Measurements from ENCODE around the gene ZNF705A.
A peak's percentile ranks its signal among the peaks of the same experiment; 100 is the strongest.
"Not testable (repeated sequence)": the region's sequence is repeated elsewhere in the genome, so short reads cannot be mapped to it uniquely, and the experiment has no call there.

ZNF705A gene

DNA sequence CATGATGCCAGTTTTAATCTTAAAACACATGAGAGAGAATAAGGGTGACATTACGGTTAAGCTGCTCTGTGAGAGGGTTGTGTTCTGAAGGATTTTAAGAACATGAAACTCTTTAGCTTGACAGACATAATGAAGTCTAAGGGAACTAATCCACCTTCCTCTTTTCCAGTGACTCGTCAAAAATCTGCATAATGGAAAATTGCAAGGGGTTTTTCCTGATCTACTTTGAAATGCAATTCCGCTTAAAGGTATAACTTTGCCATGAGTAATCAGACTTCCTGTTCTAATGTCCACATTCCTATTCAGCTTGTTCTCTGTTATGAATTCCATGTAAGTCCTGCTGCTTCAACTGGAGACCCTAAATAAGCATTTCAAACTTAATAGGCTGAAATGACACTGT is at the start of gene ZNF705A:
ZNF705A (plus strand) TSS at position 171 of the 400 bp plus-strand sequence. CDS start 15,611 bp downstream, outside the sequence.
- DNase-seq, result no peak

DNA sequence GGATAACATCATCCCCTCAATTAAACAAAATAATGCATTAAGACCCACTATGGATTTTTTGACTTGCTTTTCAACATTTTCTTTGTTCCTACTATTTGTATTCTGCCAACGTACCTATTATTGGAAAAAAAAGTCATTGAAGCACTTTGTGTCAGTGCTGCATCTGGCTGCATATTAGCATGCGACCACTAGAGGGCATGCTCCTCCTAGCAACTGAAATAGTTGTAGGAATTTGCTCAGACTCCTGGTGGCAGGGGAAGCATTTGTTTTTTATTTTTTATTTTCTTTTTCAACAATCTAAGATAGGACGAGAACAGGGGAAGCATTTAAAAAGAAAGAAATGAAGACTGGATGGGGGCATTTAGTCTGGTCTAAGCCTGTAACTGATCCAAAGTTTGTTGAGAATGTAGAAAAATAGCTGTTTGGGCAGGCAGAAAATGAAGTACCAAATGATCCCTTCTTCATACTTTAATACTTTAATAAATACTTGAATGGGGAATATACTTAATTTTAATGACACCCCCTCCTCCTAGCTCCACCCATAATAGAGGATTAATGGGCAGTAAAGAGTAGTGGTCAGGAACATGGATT is 47.9 kb upstream of the ZNF705A start:
- DNase-seq, result peak; percentile 33

DNA sequence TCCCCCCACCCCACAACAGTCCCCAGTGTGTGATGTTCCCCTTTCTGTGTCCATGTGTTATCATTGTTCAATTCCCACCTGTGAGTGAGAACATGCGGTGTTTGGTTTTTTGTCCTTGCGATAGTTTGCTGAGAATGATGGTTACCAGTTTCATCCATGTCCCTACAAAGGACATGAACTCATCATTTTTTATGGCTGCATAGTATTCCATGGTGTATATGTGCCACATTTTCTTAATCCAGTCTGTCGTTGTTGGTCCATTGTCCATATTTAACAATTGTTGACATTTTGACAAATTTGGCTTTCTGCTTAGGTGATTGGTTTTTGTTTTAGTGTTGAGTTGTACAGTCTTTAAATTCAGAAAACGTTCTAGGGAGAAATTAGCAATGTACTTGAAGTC is 43.7 kb upstream of the ZNF705A start:
- DNase-seq, result not testable (repeated sequence)

DNA sequence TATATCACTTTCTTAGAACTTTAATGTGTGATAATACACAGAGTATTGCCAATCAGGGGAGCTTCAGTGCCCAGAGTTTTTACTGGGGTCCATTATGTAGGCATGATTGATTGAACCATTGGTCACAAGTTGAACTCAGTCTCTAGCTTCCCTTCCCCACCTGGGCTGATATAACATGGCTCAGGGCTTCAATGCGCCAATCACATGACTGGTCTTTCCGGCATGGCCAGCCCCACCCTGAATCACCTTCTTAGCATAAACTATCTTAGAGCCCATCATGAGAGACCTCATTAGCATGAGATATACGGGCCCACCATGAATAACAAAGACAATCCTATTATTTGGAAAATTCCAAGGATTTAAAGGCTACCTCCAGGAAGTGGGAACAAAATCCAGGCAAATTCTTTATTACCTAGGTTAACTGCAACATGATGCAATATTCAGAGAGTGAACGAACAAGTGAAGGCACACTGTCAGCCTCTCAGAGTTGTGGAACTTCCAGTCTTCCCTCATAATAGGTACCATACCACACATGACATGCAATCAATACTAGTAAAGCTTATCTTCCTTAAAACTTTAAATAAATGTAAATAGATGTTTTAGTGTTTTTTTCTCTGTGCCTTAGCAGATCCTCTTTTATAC is 36.6 kb upstream of the ZNF705A start:
- DNase-seq, result no peak

DNA sequence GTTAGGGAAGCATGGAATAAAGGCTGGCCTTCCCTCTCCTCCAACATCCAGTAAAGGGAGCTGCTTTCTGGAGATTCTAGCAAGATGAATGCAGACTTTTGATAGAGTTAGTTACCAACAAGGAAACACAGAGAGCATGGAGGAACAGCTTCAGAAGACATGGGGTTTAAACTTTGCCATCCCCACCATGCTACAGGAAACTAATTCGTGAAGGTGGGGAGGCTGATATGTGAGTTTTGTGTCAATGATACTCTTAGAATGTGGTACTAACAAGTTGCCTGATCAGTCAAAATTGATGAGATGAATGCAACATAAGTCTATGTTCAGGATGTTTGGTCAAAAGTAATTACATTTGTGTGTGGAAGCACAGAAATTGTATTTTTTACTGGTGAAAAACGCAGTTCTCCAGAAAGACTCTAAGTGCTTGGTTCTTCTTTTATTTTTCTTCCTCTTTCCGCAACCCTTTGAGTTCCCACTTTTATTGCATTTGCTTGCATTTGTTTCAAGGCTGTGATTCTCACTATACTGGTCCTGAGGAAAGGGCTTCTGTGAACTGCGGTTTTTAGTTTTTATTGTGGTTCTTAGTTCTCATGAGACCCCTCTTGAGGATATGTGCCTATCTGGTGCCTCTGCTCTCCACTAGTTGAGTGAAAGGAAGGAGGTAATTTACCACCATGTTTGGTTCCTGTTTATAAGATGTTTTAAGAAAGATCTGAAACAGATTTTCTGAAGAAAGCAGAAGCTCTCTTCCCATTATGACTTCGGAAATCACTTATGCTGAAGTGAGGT is 33.5 kb upstream of the ZNF705A start, which contains the start of gene CLEC4A:
CLEC4A (plus strand) TSS at position 494 of the 789 bp plus-strand sequence; CDS start at position 756, 262 bp downstream.
- no peak for DNase-seq

DNA sequence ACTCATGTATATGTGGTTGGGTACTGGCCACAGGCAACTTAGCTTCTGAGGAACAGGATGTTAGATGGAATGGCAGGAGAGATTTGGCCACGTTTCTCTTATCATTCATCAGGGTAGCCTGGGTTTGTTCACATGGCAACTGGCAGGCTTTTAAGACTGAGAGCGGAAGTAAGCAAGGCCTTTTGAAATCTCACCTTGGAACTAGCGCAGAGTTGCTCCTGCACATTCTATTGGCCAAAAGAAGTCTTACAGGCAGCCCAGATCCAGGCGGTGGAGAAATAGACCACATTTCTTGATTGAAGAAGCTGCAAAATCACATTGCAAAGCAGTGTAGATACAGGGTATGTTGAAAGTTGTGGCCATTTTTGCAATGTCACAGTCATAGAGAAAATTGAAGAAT is 29.7 kb upstream of the ZNF705A start:
- no peak for DNase-seq

DNA sequence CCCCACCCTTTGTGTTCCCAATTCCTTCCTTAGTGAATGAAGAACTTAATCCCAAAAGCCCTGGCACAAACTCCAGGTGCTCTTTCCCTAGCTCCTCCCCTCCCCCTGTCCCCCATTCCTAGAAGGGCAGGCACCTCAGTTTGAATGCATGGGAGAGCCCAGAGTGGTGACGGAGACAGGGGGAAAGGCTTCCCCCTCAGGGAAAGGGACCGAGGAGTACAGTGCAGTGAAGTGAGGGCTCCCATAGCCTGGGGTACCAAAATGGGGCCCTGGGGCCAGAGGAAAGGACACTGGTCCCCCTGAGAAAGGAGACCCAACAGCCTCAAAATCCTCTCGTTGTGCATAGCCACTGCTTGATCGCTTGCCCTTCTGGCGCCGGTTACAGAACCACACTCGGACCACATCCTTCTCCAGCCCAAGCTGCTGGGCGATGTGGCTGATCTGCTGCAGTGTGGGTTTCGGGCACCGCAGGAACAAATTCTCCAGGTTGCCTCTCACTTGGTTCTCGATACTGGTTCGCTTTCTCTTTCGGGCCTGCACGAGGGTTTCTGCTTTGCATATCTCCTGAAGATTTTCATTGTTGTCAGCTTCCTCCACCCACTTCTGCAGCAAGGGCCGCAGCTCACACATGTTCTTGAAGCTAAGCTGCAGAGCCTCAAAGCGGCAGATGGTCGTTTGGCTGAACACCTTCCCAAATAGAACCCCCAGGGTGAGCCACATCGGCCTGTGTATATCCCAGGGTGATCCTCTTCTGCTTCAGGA is 23.0 kb upstream of the ZNF705A start:
- not testable (repeated sequence) for DNase-seq

DNA sequence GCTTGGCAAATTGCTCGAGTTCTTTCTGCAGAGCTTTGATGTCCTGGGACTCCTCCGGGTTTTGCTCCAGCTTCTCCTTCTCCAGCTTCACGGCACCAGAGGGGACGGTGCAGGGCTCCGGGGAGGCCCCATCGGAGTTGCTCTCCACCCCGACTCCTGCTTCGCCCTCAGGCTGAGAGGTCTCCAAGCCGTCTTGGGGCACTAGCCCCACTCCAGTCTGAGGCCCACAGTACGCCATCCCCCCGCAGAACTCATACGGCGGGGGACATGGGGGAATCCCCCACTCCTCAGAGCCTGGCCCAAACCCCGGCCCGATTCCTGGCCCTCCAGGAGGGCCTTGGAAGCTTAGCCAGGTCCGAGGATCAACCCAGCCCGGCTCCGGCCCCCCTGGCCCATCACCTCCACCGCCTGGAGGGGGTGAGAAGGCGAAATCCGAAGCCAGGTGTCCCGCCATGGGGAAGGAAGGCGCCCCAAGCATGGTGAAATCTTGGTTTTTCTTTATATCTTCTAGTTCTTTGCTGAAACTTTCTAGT is 22.4 kb upstream of the ZNF705A start:
- DNase-seq, result not testable (repeated sequence)

DNA sequence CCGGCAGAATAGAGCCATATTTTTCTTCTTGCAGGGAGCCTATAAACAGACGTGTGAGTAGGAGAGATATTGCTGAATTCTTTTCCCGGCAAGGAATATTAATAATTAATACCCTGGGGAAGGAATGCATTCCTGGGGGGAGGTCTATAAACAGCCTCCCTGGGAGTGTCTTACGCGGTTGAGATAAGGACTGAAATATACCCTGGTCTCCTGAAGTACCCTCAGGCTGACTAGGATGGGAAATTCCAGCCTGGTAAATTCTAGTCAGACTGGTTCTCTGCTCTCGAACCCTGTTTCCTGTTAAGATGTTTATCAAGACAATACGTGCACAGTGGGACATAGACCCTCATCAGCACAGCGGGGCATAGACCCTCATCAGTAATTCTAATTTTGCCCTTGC is 15.2 kb upstream of the ZNF705A start:
- not testable (repeated sequence) for DNase-seq

DNA sequence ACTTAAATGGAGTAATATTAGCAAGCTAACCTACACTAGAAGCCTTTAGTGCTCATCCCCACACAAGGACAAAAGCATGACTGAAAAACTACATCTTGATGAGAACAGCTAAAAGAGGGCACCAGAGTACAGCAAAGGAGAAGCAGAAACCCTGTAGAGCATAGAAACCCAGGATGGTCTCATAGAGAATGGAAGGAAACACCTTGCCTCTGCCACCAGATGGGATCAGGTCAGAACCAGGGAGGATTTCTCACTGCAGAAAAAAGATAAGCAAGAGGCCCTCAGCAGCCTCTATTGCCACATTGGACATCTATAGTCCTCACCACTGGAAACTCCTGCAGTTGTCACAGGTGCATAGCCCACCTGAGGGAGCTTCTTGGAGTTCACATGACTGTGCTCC is 13.6 kb upstream of the ZNF705A start:
- no peak for DNase-seq

DNA sequence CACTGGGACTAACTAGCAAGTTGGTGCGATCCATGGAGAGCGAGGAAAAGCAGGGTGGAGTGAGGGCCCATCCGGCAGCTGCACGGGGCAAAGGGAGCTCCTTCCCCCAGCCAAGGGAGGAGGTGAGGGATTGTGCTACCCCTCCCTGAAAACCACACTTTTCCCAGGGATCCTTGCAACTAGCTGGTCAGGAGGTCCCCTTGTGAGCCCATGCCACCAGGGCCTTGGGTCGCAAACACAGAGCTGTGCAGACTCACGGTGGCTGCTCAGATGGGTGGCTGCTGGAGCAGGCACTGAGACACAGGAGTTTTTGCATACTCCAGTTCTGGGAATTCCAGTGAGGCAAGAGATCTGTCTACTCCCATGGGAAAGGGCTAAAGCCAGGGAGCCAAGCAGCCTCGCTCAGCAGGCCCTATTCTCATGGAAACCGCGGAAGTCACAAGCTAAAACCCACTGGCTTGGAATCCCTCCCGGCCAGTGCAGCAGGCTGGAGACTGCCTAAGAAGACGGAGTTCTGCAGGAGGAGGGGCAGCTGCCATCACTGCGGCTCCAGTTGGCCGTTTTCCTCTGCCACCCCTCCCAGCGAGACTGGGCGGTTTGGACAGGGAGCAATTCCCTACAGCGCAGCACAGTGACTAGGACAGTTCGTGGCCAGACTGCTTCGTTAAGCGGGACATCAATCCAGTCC is 10.9 kb upstream of the ZNF705A start:
- no peak for DNase-seq

DNA sequence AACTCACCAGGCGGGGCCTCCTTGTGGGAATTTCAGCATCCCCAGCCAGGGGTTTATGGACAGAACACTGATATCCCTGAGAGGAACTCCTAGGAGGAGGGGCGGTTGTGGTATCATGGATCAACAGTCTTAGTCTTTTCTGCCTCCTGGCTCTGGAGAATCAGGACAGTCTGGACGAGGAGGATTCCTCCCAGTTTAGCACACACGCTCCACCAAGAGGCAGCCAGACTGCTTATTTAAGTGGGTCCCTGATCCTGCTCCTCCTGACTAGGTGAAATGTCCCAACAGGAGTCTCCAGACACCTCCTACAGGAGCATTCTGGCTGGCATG is 10.4 kb upstream of the ZNF705A start:
- no peak for DNase-seq

DNA sequence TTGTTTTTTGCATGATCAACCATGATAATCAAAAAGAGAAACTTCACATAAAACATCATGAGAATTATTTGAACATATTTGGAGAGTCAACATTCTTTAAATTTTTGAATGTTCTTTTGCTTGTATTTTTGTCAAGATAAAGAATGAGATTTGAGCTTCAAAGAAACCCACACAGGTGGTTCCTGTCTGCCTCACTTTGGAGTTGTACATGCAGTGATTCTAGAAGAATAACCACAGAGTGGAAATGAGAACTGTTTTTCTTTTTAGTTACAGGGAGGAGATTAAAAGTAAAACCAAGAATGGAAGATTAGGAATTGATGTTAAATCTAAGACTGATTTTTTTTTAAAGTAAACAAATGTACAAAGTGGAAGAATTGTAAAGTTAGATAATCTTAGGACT is 2.3 kb upstream of the ZNF705A start:
- no peak for DNase-seq

DNA sequence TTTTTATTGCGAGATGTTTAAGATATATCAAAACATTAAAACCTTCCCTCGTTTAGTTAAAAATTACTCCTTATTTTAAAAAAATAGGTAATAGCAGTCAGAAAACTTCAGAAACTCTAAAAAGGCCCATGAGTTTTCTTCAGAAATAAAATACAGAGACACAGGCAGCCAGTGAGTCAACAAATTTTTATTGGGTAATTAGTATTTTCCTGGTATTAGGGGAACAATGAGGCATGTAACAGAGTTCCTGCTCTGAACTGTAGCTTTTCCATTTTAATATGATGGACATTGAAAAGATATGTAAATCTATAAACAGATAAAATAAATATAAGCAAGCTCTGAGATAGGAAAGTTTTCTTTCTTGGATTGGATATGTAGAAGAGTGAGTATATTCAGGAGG is 399 bp upstream of the ZNF705A start:
- no peak for DNase-seq

DNA sequence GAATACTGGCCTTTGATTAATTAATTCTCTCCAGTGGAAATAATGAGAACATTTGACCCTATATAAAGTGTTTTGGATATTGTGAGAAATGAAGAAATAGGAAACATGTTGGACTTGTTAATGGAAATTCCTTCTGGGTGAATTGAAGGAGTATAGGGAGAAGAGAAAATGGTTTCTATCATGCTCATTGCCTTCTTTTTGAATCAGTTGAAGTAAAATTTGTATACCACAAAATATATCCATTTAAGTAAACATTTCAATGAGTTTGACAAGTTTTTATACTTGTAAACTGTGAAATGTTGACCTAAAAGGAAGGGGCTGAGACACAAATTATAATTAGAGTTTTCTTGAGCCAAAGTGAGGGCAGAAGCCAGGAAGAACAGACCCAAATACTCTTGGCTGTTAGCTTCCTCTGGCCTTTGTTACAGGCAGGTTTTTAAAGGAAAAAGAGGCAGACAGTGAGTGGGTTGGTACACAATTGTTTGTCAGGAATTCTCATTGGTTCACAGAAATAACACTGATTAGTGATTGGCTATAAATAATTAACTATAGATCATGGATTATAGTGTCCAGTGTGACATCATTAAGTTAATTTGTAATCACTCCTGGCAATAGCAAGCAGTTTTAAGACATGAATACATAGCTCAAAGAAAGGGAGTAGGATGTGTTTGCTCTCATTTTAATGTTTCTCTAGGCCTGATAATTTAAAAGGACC is 826 bp downstream of the ZNF705A start:
- DNase-seq, result no peak

DNA sequence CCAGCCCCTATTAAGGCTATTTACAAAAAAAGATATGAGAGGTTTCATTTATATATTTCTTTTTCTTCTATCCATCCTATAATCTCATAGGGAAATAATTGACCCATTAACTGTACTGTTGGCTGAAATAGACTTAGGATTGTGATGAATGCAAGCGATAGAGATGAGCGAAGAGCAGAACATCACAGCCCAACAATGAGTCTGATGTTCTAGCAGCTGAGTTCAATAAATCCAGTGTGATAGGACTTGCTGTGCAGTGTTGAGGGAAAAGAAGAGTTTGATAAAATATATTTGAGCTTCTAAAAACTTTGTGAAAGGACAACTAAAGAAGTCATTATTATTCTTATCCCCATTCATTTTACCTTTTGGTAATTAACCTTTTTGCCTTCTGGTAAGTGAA is 16.1 kb downstream of the ZNF705A start:
- not testable (repeated sequence) for DNase-seq

DNA sequence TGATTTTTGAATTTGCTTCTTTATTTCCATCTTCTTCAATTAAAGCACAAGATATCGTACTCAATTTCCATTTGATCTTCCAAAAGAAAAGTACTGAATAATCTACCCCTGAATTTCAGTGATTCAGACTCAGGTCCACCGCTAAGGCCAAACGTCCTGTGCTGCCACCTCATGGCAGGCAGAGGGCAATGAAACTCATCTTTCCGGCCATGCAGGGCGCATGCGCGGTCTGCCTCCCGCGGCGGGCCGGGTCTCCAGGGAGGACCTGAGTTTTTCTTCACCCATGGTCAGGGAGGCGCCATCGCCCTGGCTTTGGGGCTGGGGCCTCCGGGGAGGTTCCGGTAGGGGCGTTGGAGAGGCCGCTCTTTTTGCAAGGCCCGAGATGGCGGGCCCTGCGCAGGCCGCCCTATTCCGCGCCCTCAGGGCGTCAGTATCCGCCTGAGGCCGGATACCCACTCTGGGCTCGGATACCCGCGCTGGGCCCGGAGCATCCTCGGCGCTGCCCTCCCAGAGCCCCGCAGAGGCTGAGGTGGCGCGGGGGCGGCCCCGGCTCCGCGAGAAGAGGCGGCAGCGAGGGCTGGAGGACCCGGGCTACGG is 23.3 kb downstream of the ZNF705A start:
- not testable (repeated sequence) for DNase-seq

DNA sequence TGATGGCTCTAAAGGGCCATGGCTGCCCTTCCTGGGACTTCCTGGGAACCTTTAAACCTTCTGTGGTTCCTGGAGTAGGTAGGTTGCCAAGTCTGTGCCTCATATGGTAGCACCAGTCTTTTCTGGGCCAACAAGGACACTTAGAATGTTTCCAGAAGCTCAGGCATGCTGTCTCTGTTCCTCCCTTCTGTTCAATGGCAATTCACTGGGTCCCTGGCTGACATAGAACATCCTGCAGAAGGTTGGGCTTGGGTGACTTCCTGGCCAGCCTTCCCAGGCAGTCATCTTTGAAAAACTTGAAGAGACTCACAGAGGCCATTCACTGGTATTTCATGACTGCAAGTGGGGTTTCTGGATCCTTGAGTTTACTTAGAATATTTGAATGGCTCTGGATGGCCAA is 24.5 kb downstream of the ZNF705A start:
- not testable (repeated sequence) for DNase-seq

DNA sequence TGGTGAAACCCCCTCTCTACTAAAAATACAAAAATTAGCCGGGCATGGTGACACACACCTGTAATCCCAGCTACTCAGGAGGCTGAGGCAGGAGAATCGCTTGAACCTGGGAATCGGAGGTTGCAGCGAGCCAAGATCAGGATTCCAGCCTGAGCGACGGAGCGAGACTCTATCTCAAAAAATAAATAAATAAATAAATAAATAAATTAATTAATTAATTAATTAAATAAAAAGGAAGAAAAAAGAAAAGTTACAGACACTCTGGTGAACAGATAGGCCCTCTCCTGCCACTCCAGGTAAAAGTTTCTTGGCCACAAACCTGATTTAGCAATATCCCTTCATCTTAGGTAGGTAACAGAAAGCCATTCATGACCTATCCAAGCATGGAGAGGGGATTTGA is 26.1 kb downstream of the ZNF705A start:
- DNase-seq, result not testable (repeated sequence)

DNA sequence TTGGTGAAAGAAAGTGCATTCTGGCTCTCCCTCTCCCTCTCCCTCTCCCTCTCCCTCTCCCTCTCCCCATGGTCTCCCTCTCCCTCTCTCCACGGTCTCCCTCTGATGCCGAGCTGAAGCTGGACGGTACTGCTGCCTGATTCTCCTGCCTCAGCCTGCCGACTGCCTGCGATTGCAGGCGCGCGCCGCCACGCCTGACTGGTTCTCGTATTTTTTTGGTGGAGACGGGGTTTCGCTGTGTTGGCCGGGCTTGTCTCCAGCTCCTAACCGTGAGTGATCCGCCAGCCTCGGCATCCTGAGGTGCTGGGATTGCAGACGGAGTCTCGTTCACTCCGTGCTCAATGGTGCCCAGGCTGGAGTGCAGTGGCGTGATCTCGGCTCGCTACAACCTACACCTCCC is 26.5 kb downstream of the ZNF705A start:
- not testable (repeated sequence) for DNase-seq

DNA sequence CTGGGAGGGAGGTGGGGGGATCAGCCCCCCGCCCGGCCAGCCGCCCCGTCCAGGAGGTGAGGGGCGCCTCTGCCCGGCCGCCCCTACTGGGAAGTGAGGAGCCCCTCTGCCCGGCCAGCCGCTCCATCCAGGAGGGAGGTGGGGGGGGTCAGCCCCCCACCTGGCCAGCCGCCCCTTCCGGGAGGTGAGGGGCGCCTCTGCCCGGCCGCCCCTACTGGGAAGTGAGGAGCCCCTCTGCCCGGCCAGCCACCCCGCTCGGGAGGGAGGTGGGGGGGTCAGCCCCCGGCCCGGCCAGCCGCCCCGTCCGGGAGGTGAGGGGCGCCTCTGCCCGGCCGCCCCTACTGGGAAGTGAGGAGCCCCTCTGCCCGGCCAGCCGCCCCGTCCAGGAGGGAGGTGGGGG is 27.4 kb downstream of the ZNF705A start:
- DNase-seq, result not testable (repeated sequence)
